ENCODE measurements around the gene BCL3. TPM values are rescaled to one million over a fixed set of nuclear protein-coding genes. Genes with fewer than 3 reads are reported as not detected.

The BCL3 gene
- total RNA-seq, 1 experiment from 2014 or later = 37.9 TPM

- ChIA-PET RAD21 (ENCODE audit: low non-redundant PET in 1 of 2, low total read pairs in 2 of 2, uncharacterized antibody in 2 of 2, unreplicated experiment in 2 of 2) (interaction anchor here in 1 of 2 experiments (0.5 kb wide), 1 partner anchor 10 kb away, joined by 3 read pairs; no protein-coding TSS in a partner anchor), POLR2A (no interaction called here), CTCF (no interaction called here)
- no peak overlapping the region for H3K27ac ChIP-seq (ENCODE audit: low read depth, low read length)
- H3K9me2 ChIP-seq (ENCODE audit: insufficient read depth) = no peaks in the 10 kb centered on the region
- no TSS peak for BruUV-seq (replicated peaks)
- H3K4me1 ChIP-seq (ENCODE audit: control insufficient read depth in 1 of 2, insufficient read depth in 2 of 2, low read length in 2 of 2) = peaks cover 11 to 21% of the 10 kb centered on the region in 2 experiments
- intact Hi-C loops (cut with micrococcal nuclease) = no loop called here
- no peaks in the 10 kb centered on the region for H3K79me2 ChIP-seq (ENCODE audit: insufficient read depth, low read length)
- ATAC-seq (no peak), DNase-seq (ENCODE audit: low read depth, low spot score) (no peak)
- no peak overlapping the region for H3K4me3 ChIP-seq (replicated peaks in 1 of 2; ENCODE audit: low read depth in 1 of 2, low read length in 2 of 2)
- no peak overlapping the region for H3K9ac ChIP-seq (ENCODE audit: low read length)
- no peaks in the 10 kb centered on the region for H3K9me3 ChIP-seq (ENCODE audit: control insufficient read depth in 1 of 2, insufficient read depth in 1 of 2, low read depth in 1 of 2, low read length in 2 of 2)
- H3K27me3 ChIP-seq (ENCODE audit: insufficient read depth, low read length) = no peaks in the 10 kb centered on the region
- H3K36me3 ChIP-seq (ENCODE audit: control insufficient read depth in 1 of 2, insufficient read depth in 2 of 2, low read length in 2 of 2) = no peaks in the 10 kb centered on the region
- H4K20me1 ChIP-seq (ENCODE audit: insufficient read depth) = no peaks in the 10 kb centered on the region
- no peak overlapping the region for H3K4me2 ChIP-seq (ENCODE audit: low read length)
- no peak overlapping the region for H2AFZ ChIP-seq (ENCODE audit: low read depth, low read length, poor library complexity, severe bottlenecking)
- no peak for TF ChIP-seq ZFX (IDR thresholded peaks at IDR 0.05)
Measured at GRCh38 chr19:44731081-44731480, 17.4 kb upstream of the BCL3 start.

- DNase-seq (ENCODE audit: low read depth, low spot score) (no peak), ATAC-seq (no peak)
- Histone ChIP-seq H3K27ac (ENCODE audit: low read depth, low read length) (no peak overlapping the region), H3K4me2 (ENCODE audit: low read length) (no peak overlapping the region), H3K4me3 (replicated peaks in 1 of 2; ENCODE audit: low read depth in 1 of 2, low read length in 2 of 2) (no peak overlapping the region), H3K9ac (ENCODE audit: low read length) (no peak overlapping the region), H3K9me2 (ENCODE audit: insufficient read depth) (no peaks in the 10 kb centered on the region), H3K4me1 (ENCODE audit: control insufficient read depth in 1 of 2, insufficient read depth in 2 of 2, low read length in 2 of 2) (peaks cover 14 to 22% of the 10 kb centered on the region in 2 experiments), H3K36me3 (ENCODE audit: control insufficient read depth in 1 of 2, insufficient read depth in 2 of 2, low read length in 2 of 2) (no peaks in the 10 kb centered on the region), H2AFZ (ENCODE audit: low read depth, low read length, poor library complexity, severe bottlenecking) (no peak overlapping the region), H3K9me3 (ENCODE audit: control insufficient read depth in 1 of 2, insufficient read depth in 1 of 2, low read depth in 1 of 2, low read length in 2 of 2) (no peaks in the 10 kb centered on the region), H3K79me2 (ENCODE audit: insufficient read depth, low read length) (no peaks in the 10 kb centered on the region), H3K27me3 (ENCODE audit: insufficient read depth, low read length) (no peaks in the 10 kb centered on the region), H4K20me1 (ENCODE audit: insufficient read depth) (no peaks in the 10 kb centered on the region)
- ChIA-PET POLR2A (interaction anchor here (1.4 kb wide), 1 partner anchor 12 kb away, joined by 4 read pairs; no protein-coding TSS in a partner anchor), RAD21 (ENCODE audit: low non-redundant PET in 1 of 2, low total read pairs in 2 of 2, uncharacterized antibody in 2 of 2, unreplicated experiment in 2 of 2) (interaction anchor here in 1 of 2 experiments (0.5 kb wide), 1 partner anchor 10 kb away, joined by 3 read pairs; no protein-coding TSS in a partner anchor), CTCF (interaction anchor here (2.4 kb wide), 1 partner anchor 7 kb away, joined by 10 read pairs; no protein-coding TSS in a partner anchor)
- BruUV-seq (replicated peaks) = no TSS peak
- intact Hi-C loops (cut with micrococcal nuclease) = no loop called here
- TF ChIP-seq SP1 (IDR thresholded peaks at IDR 0.05; ENCODE audit: low read depth) (no peak), CTCF (IDR thresholded peaks at IDR 0.05 in 2 of 3, conservative IDR thresholded peaks at IDR 0.05 in 1 of 3; ENCODE audit: borderline replicate concordance in 1 of 3, insufficient read depth in 1 of 3, low read depth in 2 of 3, low read length in 2 of 3) (no peak), ELF1 (IDR thresholded peaks at IDR 0.05; ENCODE audit: borderline replicate concordance, low read depth) (no peak), EGR1 (IDR thresholded peaks at IDR 0.05; ENCODE audit: low read depth) (no peak), MAX (IDR thresholded peaks at IDR 0.05) (no peak), ZBTB33 (IDR thresholded peaks at IDR 0.05; ENCODE audit: extremely low read depth, insufficient replicate concordance, low read length) (no peak)
Measured at GRCh38 chr19:44731622-44732021, 16.9 kb upstream of the BCL3 start.
